ENCODE measurements around the gene MGST1.

MGST1 gene, protein sequence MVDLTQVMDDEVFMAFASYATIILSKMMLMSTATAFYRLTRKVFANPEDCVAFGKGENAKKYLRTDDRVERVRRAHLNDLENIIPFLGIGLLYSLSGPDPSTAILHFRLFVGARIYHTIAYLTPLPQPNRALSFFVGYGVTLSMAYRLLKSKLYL

DNA sequence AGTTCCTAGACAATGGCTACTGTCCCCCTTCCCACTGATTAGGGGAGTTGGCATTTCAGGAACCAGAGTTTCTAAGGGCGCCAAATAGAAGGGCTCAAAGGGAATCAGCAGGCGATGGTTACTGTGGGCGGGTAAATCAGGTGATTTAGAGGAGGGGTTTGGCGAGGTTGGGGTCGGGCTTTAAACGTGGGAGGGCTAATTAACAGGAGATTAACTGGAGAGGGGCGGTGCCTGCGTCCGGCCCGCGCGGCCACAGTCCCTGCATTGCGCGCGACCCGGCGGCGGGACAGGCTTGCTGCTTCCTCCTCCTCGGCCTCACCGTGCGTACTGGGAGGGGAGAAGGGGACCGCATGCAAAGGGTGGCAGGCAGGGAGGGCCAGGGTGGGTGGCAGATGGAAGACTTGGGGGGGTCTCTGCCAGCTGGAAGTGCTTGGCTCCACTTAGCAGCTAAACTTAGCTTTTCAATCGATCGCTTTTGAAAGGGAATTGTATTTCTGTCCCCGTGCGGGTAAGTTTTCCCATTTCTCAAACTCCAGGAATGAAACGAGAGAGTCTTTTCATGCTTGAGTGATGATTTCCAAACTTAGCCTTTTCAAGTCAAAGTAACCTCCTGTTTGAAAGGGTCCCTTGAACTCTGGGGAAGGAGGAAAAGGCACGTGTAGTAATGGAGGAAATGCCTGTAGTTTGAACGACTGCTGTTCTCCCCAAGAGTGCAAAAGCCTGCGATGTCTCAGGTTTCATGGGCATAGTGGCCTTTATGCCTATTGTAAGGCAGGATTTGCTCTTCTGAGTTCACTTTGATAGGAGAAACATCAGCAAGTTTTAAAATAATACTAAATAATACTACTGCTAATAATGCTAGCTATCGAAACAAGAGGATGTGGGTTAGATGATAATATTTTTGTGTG is at the start of gene MGST1:
Gene MGST1, plus strand, starts transcription at position 255 of the 908 bp plus-strand sequence. CDS start 6,608 bp downstream, outside the sequence.
- no peak for DNase-seq

DNA sequence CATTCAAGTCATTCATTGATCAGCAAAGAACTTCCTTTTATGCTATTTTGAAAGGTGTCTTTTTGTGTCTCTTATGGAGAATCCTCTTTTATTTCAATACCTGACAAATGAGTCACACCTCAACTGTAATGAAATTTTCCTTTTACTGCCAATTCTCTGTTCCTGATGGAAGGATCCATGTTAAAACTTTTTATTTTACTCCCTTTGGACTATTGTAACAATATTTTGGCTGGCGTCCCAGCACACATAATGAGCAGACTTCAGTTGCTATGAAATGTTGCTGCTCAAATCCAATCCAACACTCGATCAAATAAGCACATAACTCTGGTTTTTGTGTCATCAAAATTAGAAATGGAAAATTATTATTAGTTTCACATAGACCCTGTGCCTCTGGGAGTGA is 48.0 kb upstream of the MGST1 start:
- no peak for DNase-seq

DNA sequence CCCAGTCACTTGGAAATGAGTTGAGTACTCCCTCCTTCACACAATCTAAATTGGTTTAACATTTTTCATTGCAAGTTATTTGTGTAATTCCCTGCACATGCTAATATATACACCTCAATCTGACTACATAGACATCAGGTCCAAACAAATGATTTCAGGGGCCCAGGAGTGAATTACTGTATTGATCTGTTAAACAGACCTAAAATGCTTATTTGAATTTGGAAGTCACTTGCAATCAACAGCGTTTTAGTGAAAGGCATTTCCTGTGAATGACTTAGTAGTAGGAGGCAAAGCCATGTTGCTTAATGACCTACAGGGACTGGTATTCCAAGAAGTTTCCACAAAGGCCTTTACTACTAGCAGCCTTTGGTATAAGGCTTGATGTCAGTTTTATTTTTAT is 47.3 kb upstream of the MGST1 start:
- DNase-seq: no peak

DNA sequence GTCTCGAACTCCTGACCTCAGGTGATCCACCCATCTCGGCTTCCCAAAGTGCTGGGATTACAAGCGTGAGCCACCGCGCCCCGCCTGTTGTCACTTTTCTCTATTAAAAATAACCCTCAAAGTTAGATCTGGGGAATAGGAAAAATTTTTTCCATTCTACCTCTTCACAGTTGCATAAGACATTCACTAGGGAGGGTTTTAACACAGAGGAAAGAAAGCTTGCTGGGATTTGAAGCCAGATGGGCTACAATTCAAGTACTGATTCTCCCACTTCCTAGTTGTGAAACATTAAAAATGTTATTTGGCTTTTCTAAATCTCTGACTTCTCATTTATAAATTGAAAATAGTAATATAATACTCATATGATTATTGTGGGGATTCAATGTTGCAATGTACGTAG is 46.7 kb upstream of the MGST1 start:
- DNase-seq: no peak

DNA sequence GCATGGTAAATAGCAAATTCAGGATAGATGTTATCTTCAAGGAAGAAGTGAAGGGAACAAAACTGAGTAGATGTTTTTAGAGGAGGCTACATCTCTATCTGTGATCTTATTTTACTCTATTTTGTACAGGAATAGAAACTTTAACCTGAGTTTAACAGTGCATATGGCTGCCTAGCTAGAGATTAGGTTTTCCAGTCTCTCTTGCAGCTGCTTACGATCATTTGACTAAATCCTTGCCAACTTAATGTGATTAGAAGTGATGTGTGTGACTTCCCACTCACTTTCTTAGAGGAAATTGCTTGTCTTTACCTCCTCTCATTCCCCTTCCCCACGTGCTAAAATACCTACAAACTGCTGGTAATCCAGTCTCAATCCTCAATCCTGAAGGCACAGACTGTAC is 43.5 kb upstream of the MGST1 start:
- no peak for DNase-seq

DNA sequence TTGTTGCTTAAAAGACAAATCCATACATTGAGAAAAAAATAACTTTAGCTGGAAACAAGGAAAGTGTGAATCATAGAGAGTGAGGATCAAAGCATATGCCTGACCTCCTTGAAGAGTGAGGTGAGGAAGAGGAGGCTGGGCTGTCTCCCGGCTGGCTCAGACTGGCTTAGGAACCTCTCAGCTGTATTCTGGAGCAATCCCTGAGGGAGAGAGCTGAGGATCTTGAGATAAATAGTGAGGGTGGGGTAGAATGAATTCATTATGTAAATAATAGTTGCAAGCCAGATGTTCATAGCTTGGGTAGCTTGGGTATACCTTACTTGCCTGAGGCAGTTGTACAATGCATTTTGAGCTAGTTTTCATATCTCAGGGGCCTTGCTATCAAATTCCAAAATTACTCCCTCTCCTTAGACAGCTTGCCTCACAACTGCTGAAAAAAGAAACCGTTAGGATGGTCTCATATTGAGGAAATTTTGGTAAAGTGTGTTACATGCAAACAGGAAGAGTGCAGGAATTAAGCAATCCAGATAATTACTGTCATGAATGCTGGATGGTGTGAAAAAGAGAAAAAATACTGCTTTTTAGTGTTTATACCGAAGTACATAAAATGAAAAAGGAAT is 39.5 kb upstream of the MGST1 start:
- no peak for DNase-seq

DNA sequence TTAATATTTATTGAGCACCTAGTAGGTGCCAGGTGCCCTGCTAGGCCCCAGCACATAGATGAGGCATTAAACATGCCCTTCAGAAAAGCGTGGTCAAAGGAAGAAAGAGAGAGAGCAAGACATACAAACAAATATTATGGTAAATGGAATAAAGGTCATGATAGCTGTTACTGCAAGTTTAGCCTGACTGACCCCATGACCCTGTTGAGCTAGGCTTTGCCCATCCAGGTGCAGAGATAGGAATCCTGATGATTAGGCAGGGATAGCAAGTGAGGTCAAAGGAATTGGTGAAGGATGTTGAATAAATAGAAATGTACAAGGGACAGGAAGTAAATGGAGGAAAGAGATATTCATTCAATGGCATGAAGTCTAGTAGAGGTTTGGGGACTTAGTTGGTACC is 36.5 kb upstream of the MGST1 start:
- DNase-seq: no peak

DNA sequence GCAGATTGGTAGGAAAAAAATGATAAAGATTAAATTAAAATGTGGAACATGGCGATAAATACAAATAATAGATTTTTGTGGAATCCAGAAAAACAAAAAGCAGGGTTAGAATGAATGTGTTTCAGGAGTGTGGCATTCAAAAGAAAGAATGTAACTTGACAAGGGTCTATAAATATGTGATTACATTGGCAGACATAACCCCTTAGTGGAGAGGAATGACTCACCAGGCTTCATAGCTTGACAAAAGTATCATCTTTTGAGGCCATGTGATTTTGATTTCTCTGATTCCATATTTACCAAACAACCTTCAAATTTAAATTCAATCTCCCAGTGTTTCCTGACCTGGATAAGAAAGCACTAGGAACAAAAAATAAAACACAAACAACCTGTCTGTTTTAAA is 24.4 kb upstream of the MGST1 start:
- DNase-seq: no peak

DNA sequence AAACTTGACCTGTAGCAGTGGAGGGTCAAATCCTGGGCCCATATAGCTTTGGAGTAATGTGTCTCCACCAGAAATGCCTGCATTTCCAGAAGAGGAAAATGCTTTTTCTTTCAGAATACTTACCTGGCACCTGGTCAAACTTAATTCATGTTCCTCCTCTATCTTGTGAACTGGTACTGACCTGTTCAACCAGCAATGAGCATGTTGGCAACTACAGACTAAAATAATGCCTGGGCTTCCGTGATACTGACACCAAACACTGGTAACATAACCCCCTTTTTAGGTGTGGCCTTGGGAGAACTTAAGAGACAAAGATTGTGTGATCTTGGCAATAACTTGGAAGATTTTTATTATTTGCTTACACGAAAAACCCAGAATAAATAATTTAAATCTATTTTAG is 23.8 kb upstream of the MGST1 start:
- no peak for DNase-seq

DNA sequence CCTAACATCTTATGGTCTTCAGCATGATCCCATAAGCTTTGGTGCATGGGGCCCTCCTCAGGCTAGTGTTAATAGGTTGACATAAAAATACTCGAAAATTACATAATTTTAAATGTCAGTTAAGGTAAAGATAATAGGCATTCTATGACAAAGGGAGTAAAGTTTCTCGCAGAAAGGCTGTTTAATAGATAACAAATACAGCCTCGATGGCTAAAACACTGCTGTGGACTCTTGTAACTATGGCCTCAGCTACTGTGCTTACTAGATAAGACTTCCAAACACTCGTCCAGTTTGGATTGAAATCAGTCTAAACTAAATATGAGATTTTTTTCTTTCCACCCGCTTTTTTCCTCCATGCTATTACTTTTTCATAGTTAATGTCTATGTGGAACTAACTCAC is 23.2 kb upstream of the MGST1 start:
- DNase-seq: no peak

DNA sequence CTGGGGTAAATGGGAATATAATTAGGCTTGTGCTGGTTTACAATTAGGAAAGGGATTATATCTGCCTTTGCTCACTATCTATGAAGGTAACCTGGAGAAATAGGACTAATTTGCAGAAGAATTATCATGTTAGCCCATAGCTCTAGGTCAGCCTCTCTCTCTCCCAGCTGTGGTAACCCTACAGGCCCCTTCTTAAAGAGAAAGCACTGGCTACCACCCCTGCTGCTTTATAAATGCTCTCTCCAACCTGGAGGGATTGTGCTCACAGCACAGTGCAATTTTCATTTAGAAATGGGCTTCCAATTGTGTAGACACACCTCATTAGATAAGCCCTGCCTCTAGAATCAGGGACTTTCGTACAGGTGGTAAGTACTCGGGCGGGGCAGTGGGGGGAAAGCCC is 22.7 kb upstream of the MGST1 start:
- no peak for DNase-seq

DNA sequence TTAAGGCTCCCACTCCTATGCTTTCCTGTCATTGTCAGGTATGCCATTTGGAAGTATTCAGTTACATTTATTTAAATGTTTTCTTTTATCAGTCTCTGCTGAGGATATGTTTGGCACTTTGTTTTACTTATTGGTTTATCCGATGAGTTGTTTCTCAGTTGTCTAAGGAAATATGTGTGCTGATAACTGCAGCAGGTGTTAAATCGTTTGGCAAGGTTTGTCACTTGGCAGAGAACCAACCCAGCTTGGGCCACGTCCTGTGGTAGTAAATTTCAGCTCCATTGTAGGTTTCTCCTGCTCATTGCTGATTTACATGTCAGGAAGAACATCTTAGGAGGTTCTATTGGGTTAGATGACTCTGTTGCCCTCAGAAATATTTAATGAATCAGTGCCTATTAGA is 22.0 kb upstream of the MGST1 start:
- DNase-seq: no peak

DNA sequence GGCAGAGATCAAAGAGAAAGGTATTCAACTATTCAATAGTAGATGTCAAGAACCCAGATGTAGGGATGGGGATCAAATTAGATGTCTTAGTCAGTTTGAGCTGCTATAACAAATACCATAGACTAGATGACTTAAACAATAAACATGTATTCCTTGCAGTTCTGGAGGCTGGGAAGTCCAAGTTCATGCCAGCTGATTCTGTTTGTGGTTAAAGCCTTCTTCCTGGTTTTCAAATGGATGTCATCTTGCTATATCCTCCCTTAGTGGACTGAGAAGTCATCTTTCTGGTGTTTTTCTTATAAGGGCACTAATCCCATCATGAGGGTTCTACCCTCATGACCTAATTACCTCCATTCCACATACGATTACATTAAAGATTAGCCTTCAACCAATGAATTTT is 19.5 kb upstream of the MGST1 start:
- DNase-seq: no peak

DNA sequence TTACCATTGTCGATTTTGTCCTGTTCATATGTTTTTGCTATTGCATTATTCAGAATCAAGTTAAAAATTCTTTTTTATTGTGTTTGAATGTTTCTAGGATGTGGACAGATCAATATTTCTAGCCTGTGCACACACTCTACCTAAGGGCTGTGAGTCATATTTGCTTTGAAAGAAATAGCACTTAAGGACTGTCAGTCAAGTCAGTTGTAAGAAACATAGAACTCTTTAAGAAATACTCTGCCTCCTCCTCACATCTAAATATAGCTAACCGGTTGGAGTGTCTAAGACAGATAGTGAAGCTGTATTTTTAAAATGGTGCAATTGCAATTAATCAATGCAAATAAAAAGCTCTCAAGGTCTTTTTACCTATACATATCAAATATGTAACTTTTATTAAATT is 17.9 kb upstream of the MGST1 start:
- DNase-seq: no peak

DNA sequence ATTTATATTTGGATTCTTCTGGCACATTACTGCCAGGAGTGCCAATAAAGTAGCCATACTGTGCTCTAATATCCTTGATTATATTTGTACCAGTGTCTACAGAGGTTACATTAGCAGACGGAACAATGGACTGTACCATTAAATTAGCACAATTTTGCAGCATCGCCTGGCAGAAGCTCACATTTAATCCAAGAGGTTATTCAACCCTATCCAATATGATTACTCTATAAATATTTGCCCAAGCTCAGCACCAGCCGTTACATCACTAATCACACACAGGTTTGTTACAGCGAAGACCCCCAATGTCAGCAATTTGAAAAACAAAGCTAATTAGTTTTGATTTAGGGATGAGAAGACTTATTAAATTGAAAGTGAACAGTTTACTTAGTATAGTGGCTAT is 16.9 kb upstream of the MGST1 start:
- no peak for DNase-seq

DNA sequence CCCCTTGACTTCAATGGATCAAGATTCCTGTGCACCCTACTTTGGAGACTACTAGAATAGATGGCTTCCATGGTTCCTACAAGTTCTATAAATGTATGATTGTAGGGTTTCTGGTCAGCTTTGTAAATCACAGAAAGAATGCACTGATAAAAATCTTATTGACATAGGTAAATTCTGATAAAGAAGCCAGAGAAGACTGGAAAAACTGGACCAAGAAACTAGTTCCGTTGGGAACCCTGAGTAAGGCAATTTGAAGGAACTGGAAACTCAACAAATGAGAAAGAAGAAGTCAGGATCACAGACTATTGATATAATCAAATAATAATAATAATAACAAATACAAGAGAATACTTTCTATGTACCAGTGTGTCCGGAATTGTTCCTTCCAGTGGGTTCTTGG is 15.4 kb upstream of the MGST1 start:
- DNase-seq: no peak

DNA sequence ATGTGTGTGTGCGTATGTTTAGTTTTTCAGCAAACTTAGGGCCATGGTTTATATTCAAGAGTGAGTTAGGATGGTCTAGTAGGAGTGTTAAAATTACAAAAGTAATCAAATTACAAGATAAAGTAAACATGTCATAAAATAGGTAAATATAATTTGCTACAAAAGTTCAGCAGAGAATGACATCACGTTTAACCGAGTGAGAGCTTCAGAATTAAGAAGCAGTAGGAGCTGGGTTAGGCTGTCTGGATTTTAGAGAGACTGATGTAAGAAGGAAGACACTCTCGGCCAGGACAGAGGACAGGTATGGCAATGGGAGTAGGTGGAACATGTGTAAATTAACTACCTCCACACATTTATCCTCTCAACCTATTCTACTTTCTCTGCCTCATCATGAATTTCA is 11.6 kb upstream of the MGST1 start:
- no peak for DNase-seq

DNA sequence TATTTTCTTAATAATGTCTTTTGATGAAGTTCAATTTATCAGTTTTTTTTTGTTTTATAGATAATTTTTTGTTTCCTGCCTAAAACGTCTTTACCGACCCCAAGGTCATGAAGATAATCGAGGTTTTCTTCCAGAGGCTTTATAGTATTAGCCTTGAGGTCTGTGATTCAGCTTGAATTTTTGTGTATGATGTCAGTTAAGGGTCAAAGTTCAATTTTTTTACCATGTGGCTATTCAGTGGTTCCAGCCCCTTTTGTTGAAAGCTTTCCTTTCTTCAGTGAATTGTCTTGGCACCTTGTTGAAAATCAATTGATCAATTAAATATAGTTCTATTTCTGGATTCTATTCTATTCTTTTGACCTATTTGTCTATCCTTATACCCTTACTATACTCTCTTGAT is 3.2 kb upstream of the MGST1 start:
- DNase-seq: no peak

DNA sequence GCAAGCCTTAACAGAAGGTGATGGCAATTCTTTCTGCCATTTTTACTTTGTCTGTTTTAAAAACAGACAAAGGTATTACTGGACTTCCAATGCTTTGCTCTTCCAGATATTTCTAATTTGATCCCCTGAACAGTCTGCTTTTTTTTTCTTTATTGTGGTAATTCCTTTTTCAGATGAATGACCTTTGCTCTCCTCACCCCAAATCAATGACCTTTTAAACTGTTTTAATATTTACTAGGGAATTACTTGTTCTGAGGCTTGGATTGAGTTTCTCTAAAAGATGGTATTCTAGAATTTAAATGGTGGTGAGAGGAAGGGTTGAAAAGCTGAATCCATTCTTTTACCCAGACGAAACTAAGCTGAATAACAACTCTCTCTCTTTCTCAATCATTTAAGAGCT is 2.3 kb upstream of the MGST1 start:
- no peak for DNase-seq

DNA sequence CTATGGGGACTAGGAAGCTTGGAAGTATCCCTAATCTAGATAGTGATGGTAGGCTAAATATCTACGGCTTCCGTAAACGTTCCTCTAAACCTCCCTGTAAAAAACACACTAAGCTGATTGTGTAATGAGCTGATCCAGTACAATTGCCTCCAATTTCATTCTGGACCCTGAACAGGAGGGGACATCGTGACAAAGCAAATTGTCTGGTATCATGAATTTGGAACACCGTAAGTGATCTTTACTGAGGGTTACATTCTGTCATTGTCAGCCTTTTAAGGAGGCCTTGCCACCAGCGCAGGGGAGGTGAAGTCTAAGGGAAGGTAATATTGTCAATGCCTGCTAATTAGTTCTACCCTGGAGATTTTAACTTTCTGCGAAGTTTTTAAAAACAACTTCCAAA is 487 bp upstream of the MGST1 start:
- no peak for DNase-seq

DNA sequence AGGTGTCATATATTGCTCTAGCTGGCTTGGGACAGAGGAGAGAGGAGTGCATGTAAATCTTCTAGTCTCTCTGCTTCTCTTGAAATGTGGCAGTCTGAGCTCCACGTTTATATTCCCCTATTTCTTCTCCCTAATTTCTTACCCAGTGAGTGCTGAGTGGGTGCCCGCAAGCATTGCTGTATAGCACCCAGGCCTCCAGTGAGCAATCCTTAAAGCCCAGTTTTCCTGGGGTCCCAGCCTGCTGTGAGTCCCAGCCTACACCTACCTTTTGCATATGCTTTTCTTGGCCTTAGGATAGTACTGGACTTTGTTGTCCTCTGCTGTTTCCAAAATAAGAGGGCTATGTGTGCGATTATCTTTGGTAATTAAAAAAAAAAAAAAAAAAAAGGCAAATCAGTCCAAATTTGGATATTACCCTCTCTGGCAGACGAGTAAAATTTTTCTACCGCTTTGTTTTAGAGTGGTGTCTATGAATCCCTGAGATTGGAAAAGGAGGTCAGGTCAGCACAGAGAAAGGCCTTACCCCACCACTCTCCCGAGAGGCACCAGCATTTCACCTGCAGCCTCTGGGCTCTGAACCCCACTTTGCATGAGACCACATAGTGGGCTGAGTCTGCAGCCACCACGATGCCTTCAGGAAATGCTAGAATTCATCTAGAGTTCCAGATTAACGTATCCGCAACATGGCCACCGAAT is 1.1 kb downstream of the MGST1 start:
- DNase-seq: no peak

DNA sequence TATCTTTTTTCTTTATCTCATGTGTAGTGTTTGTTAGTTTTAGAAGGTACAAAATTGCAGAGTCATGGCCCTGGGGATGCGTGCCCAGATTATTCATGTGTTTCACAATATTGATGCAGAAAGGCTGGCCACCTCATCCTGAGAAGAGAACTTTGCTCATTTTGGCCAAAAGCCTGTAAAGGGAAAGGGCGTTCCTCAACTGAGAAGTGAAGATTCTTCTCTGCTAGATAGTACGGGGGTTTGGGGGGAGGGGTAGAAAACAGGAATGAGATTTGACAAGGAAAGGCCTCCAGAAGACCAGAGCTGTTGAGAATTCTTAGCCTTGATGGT is 1.7 kb downstream of the MGST1 start:
- DNase-seq: no peak

DNA sequence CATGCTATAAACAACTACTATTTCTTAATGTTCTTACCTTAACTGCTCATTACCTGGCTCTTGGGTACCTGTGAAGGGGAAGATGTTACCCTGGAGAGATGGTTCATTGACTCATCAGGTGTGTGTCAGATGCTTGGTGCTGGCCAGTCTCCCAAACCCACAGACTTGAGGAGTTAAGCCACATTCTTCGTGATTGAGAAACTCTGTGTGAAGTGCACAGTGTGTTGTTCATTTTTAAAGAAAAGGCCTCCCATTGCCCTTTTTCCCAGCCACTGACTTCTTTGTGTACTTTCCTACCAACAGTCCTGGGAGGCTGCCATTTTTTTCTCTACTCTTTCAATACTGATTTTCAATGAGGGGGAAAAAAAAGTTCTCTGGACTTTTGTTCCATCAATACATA is 3.2 kb downstream of the MGST1 start:
- no peak for DNase-seq

DNA sequence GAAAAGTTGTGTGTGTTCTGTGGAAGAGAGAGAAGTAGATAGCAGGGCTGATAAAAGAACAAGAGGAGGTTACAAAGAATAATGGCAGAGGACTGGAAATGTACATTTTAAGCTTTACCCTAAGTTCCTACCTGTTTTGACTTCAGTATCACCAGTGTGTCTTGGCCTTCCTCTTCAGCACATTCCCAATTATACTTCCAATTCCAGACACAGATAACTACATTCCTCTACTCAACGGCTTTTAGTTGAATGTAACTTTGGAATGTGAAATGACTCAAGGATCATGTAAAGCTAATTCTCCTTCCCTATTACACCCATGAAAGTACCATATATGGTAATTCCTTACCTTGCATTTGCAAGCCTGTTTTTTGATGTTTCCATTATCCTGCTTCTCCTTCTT is 5.0 kb downstream of the MGST1 start:
- no peak for DNase-seq

Measured in CD4-positive, alpha-beta T cell treated with Interleukin-12 subunit alpha and Interleukin-12 subunit beta, for 1 hour (primary cell).